T47D (cell line): ENCODE results near the gene TRIM21.
"Not testable (repeated sequence)": the region's sequence is repeated elsewhere in the genome, so short reads cannot be mapped to it uniquely, and the experiment has no call there.

Experiments
- DNase-seq, 2 experiments: peaks; one replicate each; pipeline versions ENCODE4 v3.0.0 to v3.0.0-alpha.2; 2011 to 2012; ENCODE audit warnings: low read depth in 1 of 2, low spot score in 1 of 2
- JUND ChIP-seq: IDR thresholded peaks from 2 replicates; pipeline ENCODE4 v1.6.1; 2012; ENCODE audit warnings: low read depth
- in situ Hi-C: cut with HindIII; loops from 2 replicates; pipeline ENCODE4 v1.10.0; 2016; ENCODE audit warnings: low sequenced_read_pairs, low pct_unique_long_range_greater_than_20kb

TRIM21 gene

GRCh38 chr11:4375431-4376140 is 17.9 kb downstream of the TRIM21 start:
- in situ Hi-C loops: no loop called here
- TF ChIP-seq JUND: no peak
- no peak for DNase-seq

GRCh38 chr11:4370166-4370565 is 23.3 kb downstream of the TRIM21 start:
- DNase-seq: no peak
- TF ChIP-seq JUND: no peak
- in situ Hi-C loops: no loop called here

- in situ Hi-C loops: no loop called here
- TF ChIP-seq JUND: no peak
- no peak for DNase-seq
Observed at GRCh38 chr11:4368286-4368685, 25.2 kb downstream of the TRIM21 start, which contains the start of gene OR52B4. Gene OR52B4 (minus strand): TSS chr11:4368386. CDS start chr11:4368295, 91 bp downstream.

GRCh38 chr11:4348142-4348541 is 45.4 kb downstream of the TRIM21 start:
- DNase-seq, in situ Hi-C loops: not testable (repeated sequence)

- DNase-seq, in situ Hi-C loops: not testable (repeated sequence)
Observed at GRCh38 chr11:4345366-4345765, 48.1 kb downstream of the TRIM21 start.
